ENCODE measurements around the gene ADAMTSL1.

DNA sequence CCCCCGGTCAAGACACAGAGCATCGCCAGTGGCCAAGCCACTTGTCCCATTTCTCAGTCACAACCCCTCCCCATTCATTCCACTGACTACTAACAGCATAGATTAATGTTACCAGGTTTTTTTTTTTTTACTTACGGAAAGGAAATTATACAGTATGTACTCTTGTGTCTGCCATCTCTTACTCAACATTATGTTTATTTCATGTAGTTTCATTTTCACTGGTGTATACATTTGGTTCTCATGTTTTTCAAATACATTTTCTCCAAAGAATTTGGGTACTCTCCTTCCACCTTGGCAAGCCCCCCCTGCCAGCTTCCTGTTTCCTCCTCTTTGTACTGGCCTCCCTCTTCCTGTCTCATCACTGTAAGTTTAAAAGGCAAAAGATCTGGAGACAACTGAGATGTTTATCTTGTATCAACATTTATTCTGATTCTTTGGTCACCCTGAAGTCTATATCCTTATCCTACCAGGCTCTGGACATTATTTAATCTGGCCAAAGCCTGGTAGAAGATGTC lies 351.8 kb downstream of the ADAMTSL1 start:
- TF ChIP-seq EP300 (IDR thresholded peaks at IDR 0.05) (no peak), POLR2A (IDR thresholded peaks at IDR 0.05) (no peak), CTCF (IDR thresholded peaks at IDR 0.05) (no peak)
